AG04450 (cell line): ENCODE measurements around the gene TANC1. TPM values are rescaled to one million over a fixed set of nuclear protein-coding genes. Genes with fewer than 3 reads are reported as not detected.

Experiments
- CTCF ChIA-PET: fragments of 300-600, 350-600 bp; formaldehyde crosslinking; extraction: SDS; loops from one replicate; lab custom pipeline; 2022; ENCODE audit warnings: antibody characterized with exemption, inconsistent platforms; lab: Charles Lee
- POLR2A ChIA-PET: fragments of 350-600 bp; formaldehyde crosslinking; extraction: SDS; loops from one replicate; lab custom pipeline; 2021; ENCODE audit warnings: antibody characterized with exemption, inconsistent platforms; lab: Yijun Ruan, JAX
- DNase-seq: peaks from one replicate; pipeline ENCODE4 v3.0.0-alpha.2; 2011; ENCODE audit warnings: low read depth, low spot score
- H3K27ac ChIP-seq: one replicate; pipeline ENCODE4 v1.5.1; 2012; ENCODE audit warnings: low read depth, low read length, control low read depth
- H3K27me3 ChIP-seq: one replicate; pipeline ENCODE4 v1.6.0; 2012; ENCODE audit warnings: low read length; ENCODE audit not compliant: control insufficient read depth, insufficient read depth
- H3K4me3 ChIP-seq: 2 replicates; pipeline ENCODE4 v1.5.1; 2011; ENCODE audit warnings: mild to moderate bottlenecking, low read depth, low read length, control low read depth
- H3K9me3 ChIP-seq: 2 replicates; pipeline ENCODE4 v1.5.1; 2012; ENCODE audit warnings: low read length; ENCODE audit not compliant: control insufficient read depth, insufficient read depth
- CTCF ChIP-seq: IDR thresholded peaks from 2 replicates; pipeline ENCODE4 v1.5.1; 2011; ENCODE audit warnings: low read depth, low read length, control low read depth, inconsistent platforms
- polyA plus RNA-seq: library from polyadenylated mRNA; depleted of rRNA; stranded (reverse); fragments of >200 nt; gene quantifications from 2 replicates; pipeline ENCODE4 v1.2.3, GENCODE V29; 2011

The TANC1 gene
- polyA plus RNA-seq, 1 experiment = 28.0 TPM

- POLR2A ChIA-PET = no interaction called here
- DNase-seq = no peak
Measured at GRCh38 chr2:159206736-159207380, 238.4 kb downstream of the TANC1 start.

GRCh38 chr2:159208438-159208837 lies 240.0 kb downstream of the TANC1 start:
- Histone ChIP-seq H3K27me3 (no peaks in the 10 kb centered on the region), H3K9me3 (no peaks in the 10 kb centered on the region), H3K27ac (no peak overlapping the region), H3K4me3 (no peak overlapping the region)
- ChIA-PET POLR2A (no interaction called here), CTCF (interaction anchor here (1.6 kb wide), 1 partner anchor 90 kb away, joined by 3 read pairs; no protein-coding TSS in a partner anchor)
- DNase-seq = no peak
- TF ChIP-seq CTCF = peak; percentile 20; the same call in 1 of the 2 replicates

More at GRCh38 chr2:159206736-159207380, 238.4 kb downstream of the TANC1 start:
- Histone ChIP-seq H3K27ac (no peak overlapping the region), H3K4me3 (no peak overlapping the region), H3K27me3 (no peaks in the 10 kb centered on the region), H3K9me3 (no peaks in the 10 kb centered on the region)
- CTCF ChIA-PET = interaction anchor here (0.5 to 1.1 kb wide), 3 partner anchors 22 to 43 kb away, joined by 3 to 8 read pairs (median 6); no protein-coding TSS in a partner anchor
- TF ChIP-seq CTCF = no peak

GRCh38 chr2:159209341-159210306 lies 241.2 kb downstream of the TANC1 start:
- ChIA-PET POLR2A (no interaction called here), CTCF (no interaction called here)
- no peak overlapping the region for H3K27ac ChIP-seq
- no peak for TF ChIP-seq CTCF
- H3K27me3 ChIP-seq = no peaks in the 10 kb centered on the region
- H3K9me3 ChIP-seq = no peaks in the 10 kb centered on the region
- DNase-seq = no peak
- no peak overlapping the region for H3K4me3 ChIP-seq

- ChIA-PET POLR2A (interaction anchor here (1.0 to 1.2 kb wide), 2 partner anchors 10 to 75 kb away, joined by 3 read pairs; no protein-coding TSS in a partner anchor), CTCF (interaction anchor here (0.6 kb wide), 1 partner anchor 18 kb away, joined by 3 read pairs; no protein-coding TSS in a partner anchor)
- H3K27me3 ChIP-seq = no peaks in the 10 kb centered on the region
- no peak for TF ChIP-seq CTCF
- H3K4me3 ChIP-seq = no peak overlapping the region
- H3K27ac ChIP-seq = no peak overlapping the region
- H3K9me3 ChIP-seq = peaks cover 5% of the 10 kb centered on the region; the same call in 1 of the 2 replicates
- no peak for DNase-seq
Measured at GRCh38 chr2:159211447-159212396, 243.3 kb downstream of the TANC1 start.
